Hair follicle dermal papilla cell (primary cell): Measurements from ENCODE around the gene BOD1. TPM values are rescaled to one million over a fixed set of nuclear protein-coding genes. Genes with fewer than 3 reads are reported as not detected.

Experiments
- total RNA-seq: library from RNA; depleted of rRNA; stranded (reverse); fragments of >200 nt; gene quantifications from 2 replicates; pipeline ENCODE4 v1.2.3, GENCODE V29; 2012

Gene BOD1
- 72.3 and 75.1 TPM in 2 replicates for total RNA-seq

DNA sequence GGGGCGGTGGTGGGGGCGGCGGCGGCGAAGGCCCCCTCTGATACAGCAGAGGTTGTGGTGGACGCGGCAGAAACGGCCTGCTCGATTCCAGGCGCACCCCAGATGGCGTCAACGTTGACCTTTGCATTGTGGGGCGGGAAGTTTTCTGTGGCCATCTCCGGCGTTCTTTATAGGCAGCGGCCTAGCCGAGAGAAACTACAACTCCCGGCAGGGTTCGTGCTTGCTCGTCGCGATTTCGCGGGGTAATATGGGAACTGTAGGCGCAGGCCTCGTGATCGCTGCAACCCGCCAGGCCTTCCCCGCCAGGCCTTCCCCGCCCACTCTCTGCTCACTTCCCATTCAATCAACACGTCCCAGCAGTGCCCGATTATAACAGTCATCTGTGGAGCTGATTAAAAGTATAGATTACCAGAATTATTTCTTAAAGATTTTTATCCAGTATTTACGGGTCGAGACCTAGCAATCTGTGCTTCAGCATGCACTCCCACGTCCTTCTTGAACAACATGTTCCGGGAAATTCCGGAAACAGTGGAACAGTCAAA is at the start of gene BOD1:
TSS of gene BOD1 (minus strand) at position 74 of the 542 bp plus-strand sequence. CDS start 214 bp downstream, outside the sequence.

